Epithelial cell of proximal tubule (primary cell): ENCODE results near the gene NAV1. TPM values are rescaled to one million over a fixed set of nuclear protein-coding genes. Genes with fewer than 3 reads are reported as not detected.
"Not testable (repeated sequence)": the region's sequence is repeated elsewhere in the genome, so short reads cannot be mapped to it uniquely, and the experiment has no call there.

ENCODE experiments used
- DNase-seq: peaks from one replicate; pipeline ENCODE4 v3.0.0-alpha.2; 2011; ENCODE audit warnings: low read depth
- H3K4me3 ChIP-seq: 2 replicates; pipeline ENCODE4 v1.5.1; 2011; ENCODE audit warnings: low read depth, mild to moderate bottlenecking, low read length
- CTCF ChIP-seq: conservative IDR thresholded peaks from 2 replicates; pipeline ENCODE4 v1.5.1; 2012; ENCODE audit warnings: low read depth, mild to moderate bottlenecking, low read length
- total RNA-seq: library from RNA; depleted of rRNA; stranded (reverse); fragments of >200 nt; gene quantifications from 2 replicates; pipeline ENCODE4 v1.2.3, GENCODE V29; 2015

The NAV1 gene
- 24.1 and 24.3 TPM in 2 replicates for total RNA-seq

GRCh38 chr1:201538612-201539551 lies at the start of gene NAV1:
Gene NAV1 (plus strand): TSS chr1:201539127. CDS start chr1:201622885, 83,758 bp downstream.
- peak within 1 kb of the TSS; percentile 57 for H3K4me3 ChIP-seq
- no peak for TF ChIP-seq CTCF
- no peak for DNase-seq

- no peak for TF ChIP-seq CTCF
- H3K4me3 ChIP-seq = no peak overlapping the region
- DNase-seq = no peak
These were observed 49.2 kb upstream of the NAV1 start for GRCh38 chr1:201489643-201490261.

GRCh38 chr1:201490708-201491131 lies 48.2 kb upstream of the NAV1 start:
- TF ChIP-seq CTCF = no peak
- DNase-seq = no peak
- no peak overlapping the region for H3K4me3 ChIP-seq

GRCh38 chr1:201491896-201492511 lies 46.9 kb upstream of the NAV1 start:
- DNase-seq = no peak
- no peak overlapping the region for H3K4me3 ChIP-seq
- no peak for TF ChIP-seq CTCF

- not testable (repeated sequence) for DNase-seq, H3K4me3 ChIP-seq
These were observed 45.8 kb upstream of the NAV1 start for GRCh38 chr1:201493026-201493656.

- TF ChIP-seq CTCF = no peak
- H3K4me3 ChIP-seq = no peak overlapping the region
- no peak for DNase-seq
These were observed 44.9 kb upstream of the NAV1 start for GRCh38 chr1:201493757-201494617.
